Fibroblast of mammary gland (primary cell): Measurements from ENCODE around the gene CEP72.

Experiments
- DNase-seq: peaks from one replicate; pipeline ENCODE4 v3.0.0-alpha.2; 2010; ENCODE audit warnings: low read depth
- H3K4me3 ChIP-seq: 2 replicates; pipeline ENCODE4 v1.5.1; 2011; ENCODE audit warnings: low read depth, mild to moderate bottlenecking, low read length, moderate library complexity; ENCODE audit not compliant: control insufficient read depth
- CTCF ChIP-seq: conservative IDR thresholded peaks from 2 replicates; pipeline ENCODE4 v1.5.1; 2011; ENCODE audit warnings: low read depth, low read length, inconsistent platforms; ENCODE audit not compliant: control insufficient read depth, insufficient read depth

The CEP72 gene

GRCh38 chr5:651296-652022, 39.3 kb downstream of the CEP72 start:
- no peak overlapping the region for H3K4me3 ChIP-seq
- no peak for DNase-seq
- TF ChIP-seq CTCF = no peak

GRCh38 chr5:652023-652515, 39.9 kb downstream of the CEP72 start:
- TF ChIP-seq CTCF = no peak
- H3K4me3 ChIP-seq = no peak overlapping the region
- no peak for DNase-seq

- no peak for DNase-seq
These were observed 40.7 kb downstream of the CEP72 start for GRCh38 chr5:652773-653350.

GRCh38 chr5:654071-654778, 42.1 kb downstream of the CEP72 start:
- DNase-seq = peak; percentile 17
- H3K4me3 ChIP-seq = no peak overlapping the region
- no peak for TF ChIP-seq CTCF

More at GRCh38 chr5:652773-653350, 40.7 kb downstream of the CEP72 start:
- no peak for TF ChIP-seq CTCF
- H3K4me3 ChIP-seq = no peak overlapping the region

- no peak overlapping the region for H3K4me3 ChIP-seq
- no peak for TF ChIP-seq CTCF
- DNase-seq = no peak
These were observed 43.3 kb downstream of the CEP72 start for GRCh38 chr5:655406-655805.

DNA sequence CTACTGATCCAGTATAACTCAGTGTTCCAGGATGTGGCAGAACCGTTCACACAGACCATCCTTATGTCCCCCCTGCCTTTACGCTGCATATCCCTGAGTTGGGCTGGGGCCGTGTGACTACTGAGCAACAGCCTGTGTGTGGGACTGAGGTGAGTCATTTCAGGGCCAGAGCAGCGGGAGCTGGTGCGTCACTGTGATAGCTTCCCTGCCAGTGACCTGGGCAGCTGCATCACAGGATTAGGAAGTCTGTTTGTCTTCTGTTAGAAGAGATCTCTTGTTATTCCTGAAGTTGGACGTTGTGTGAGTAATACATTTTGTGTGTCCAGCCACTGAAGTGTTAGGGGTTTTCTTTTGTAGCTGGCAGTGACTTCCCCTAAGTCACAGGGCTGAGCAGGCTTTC, 45.4 kb downstream of the CEP72 start:
- DNase-seq = peak; percentile 88
- H3K4me3 ChIP-seq = no peak overlapping the region
- no peak for TF ChIP-seq CTCF
